Activated T-helper 2 cell treated with anti-CD3 and anti-CD28 coated beads, Interferon-gamma antibody, Interleukin-2, Interleukin-4, amounts not matched to agents 10 μg/mL and 5 μg/mL and 100 μg/mL, durations not matched to agents 14 hours and 24 hours and 36 hours (primary cell): Measurements from ENCODE around the gene SEPTIN6. TPM values are rescaled to one million over a fixed set of nuclear protein-coding genes. Genes with fewer than 3 reads are reported as not detected.

Experiments used
- DNase-seq: peaks from one replicate; pipeline ENCODE4 v3.0.0; 2021; ENCODE audit warnings: low spot score
- H3K27ac Mint-ChIP-seq: one replicate; pipeline ENCODE4 v1.8.0; 2021; ENCODE audit warnings: mixed read lengths
- H3K27me3 Mint-ChIP-seq: one replicate; pipeline ENCODE4 v1.8.0; 2021; ENCODE audit warnings: low read depth, mixed read lengths
- H3K36me3 Mint-ChIP-seq: one replicate; pipeline ENCODE4 v1.8.0; 2021; ENCODE audit warnings: low read depth, mixed read lengths
- H3K4me1 Mint-ChIP-seq: one replicate; pipeline ENCODE4 v1.8.0; 2021; ENCODE audit warnings: low read depth, mixed read lengths
- H3K4me3 Mint-ChIP-seq: one replicate; pipeline ENCODE4 v1.8.0; 2021; ENCODE audit warnings: low read depth, mild to moderate bottlenecking, moderate library complexity, mixed read lengths
- H3K9me3 Mint-ChIP-seq: one replicate; pipeline ENCODE4 v1.8.0; 2021; ENCODE audit warnings: mixed read lengths
- intact Hi-C: fragments of 100-400 bp; cut with micrococcal nuclease; formaldehyde crosslinking; loops from one replicate; pipeline ENCODE4 v1.15.1; 2023
- total RNA-seq: library from RNA; stranded (reverse); gene quantifications from 2 replicates; pipeline ENCODE4 v1.2.3, GENCODE V29; 2022

SEPTIN6 gene
- total RNA-seq, 1 donor from 2014 or later, result 179 TPM

DNA sequence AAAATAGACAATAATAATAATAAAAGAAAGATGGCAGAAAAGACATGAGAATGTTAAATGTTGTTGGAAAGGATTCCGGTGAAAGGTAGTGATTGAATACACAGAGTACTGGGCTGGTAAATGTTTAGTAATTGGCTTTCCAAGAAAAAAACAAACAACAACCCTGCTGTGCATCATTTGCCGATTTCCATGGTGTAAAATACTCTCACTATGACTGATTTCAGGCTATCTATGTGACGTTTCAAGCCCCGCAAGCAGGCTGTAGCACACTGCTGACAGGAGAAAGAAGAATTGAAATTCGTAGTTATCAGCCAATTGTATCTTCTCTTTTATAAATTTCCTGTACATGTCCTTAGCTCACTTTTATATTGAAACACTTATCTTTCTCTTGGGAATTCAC is 13.6 kb upstream of the SEPTIN6 start:
- Mint-ChIP-seq H3K27me3 (peaks cover 5% of the 10 kb centered on the region), H3K4me1 (peaks cover 6% of the 10 kb centered on the region), H3K36me3 (no peaks in the 10 kb centered on the region), H3K27ac (no peak overlapping the region), H3K4me3 (no peak overlapping the region), H3K9me3 (no peaks in the 10 kb centered on the region)
- DNase-seq, result no peak
- intact Hi-C loops, result no loop called here

DNA sequence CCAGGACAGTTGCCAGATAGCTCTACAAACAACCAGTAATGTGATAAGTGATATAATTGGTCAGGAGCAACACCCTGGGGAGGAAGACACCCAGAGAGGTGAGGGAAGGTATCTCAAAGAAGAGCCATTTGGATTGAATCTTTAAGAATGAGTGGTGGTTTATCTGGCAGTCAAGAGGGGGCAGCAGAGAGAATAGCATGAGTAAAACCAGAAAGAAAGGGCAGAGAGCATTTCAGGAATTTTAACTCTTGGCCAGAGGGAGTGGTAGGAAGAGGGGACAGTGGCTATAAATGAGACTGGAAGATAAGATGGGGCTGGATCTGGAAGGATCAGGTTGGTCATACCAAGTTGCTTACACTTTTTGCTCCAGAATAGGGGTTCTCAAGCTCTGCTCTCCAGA is 5.9 kb upstream of the SEPTIN6 start:
- no peaks in the 10 kb centered on the region for H3K27me3 Mint-ChIP-seq
- intact Hi-C loops, result loop anchor here (2.0 to 10.0 kb wide), 2 partner anchors 32 to 184 kb away; no protein-coding TSS in a partner anchor
- H3K9me3 Mint-ChIP-seq, result no peaks in the 10 kb centered on the region
- H3K27ac Mint-ChIP-seq, result no peak overlapping the region
- DNase-seq, result no peak
- H3K36me3 Mint-ChIP-seq, result no peaks in the 10 kb centered on the region
- H3K4me3 Mint-ChIP-seq, result no peak overlapping the region
- H3K4me1 Mint-ChIP-seq, result peaks cover 6% of the 10 kb centered on the region

GRCh38 chrX:119696251-119696890 is 3.4 kb upstream of the SEPTIN6 start:
- Mint-ChIP-seq H3K4me1 (peaks cover 6% of the 10 kb centered on the region), H3K27me3 (no peaks in the 10 kb centered on the region), H3K9me3 (no peaks in the 10 kb centered on the region), H3K27ac (no peak overlapping the region), H3K4me3 (no peak overlapping the region), H3K36me3 (peaks cover 9% of the 10 kb centered on the region)
- DNase-seq, result no peak
- intact Hi-C loops, result loop anchor here (10.0 kb wide), 1 partner anchor 182 kb away; no protein-coding TSS in a partner anchor

GRCh38 chrX:119695535-119696050 is 2.6 kb upstream of the SEPTIN6 start:
- H3K4me3 Mint-ChIP-seq, result peak overlapping the region; percentile 9
- H3K36me3 Mint-ChIP-seq, result peaks cover 17% of the 10 kb centered on the region
- peaks cover 9% of the 10 kb centered on the region for H3K4me1 Mint-ChIP-seq
- no peaks in the 10 kb centered on the region for H3K27me3 Mint-ChIP-seq
- intact Hi-C loops, result loop anchor here (10.0 kb wide), 1 partner anchor 181 kb away; no protein-coding TSS in a partner anchor
- no peak for DNase-seq
- no peak overlapping the region for H3K27ac Mint-ChIP-seq
- H3K9me3 Mint-ChIP-seq, result no peaks in the 10 kb centered on the region

- Mint-ChIP-seq H3K27me3 (no peaks in the 10 kb centered on the region), H3K9me3 (no peaks in the 10 kb centered on the region), H3K27ac (peak overlapping the region; percentile 38), H3K4me3 (no peak overlapping the region), H3K4me1 (peaks cover 11% of the 10 kb centered on the region), H3K36me3 (peaks cover 22% of the 10 kb centered on the region)
- intact Hi-C loops, result loop anchor here (5.0 to 10.0 kb wide), 4 partner anchors 97 to 458 kb away; partner anchors contain the start of genes PGRMC1, RPL39 and SLC25A5
- DNase-seq, result no peak
Measured at GRCh38 chrX:119694601-119695534, 1.9 kb upstream of the SEPTIN6 start.

DNA sequence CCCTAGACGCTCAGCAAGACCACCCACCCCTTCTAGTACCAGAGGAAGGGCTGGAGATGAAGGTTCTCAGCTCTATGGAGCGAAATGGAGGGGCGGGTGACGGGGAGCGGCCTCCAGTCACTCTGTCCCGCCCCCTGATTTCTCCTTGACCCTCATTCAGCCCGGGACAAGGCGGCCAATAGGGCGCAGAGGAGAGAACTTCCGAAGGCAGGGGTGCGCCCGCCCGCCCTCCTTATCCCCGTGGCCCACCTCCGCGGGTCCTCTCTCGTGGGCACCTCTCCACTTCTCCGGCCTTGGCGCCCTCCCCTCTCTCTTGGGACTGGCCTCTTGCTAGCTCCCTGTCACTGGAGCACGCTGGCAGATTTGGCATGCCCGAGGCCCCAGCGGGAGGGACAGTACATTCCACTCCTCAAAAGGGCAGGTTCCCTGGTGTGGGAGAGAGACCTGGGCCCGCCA is 1.1 kb upstream of the SEPTIN6 start:
- Mint-ChIP-seq H3K36me3 (peaks cover 24% of the 10 kb centered on the region), H3K4me3 (peak overlapping the region; percentile 85), H3K4me1 (peaks cover 12% of the 10 kb centered on the region), H3K9me3 (no peaks in the 10 kb centered on the region), H3K27ac (peak overlapping the region; percentile 22), H3K27me3 (no peaks in the 10 kb centered on the region)
- no peak for DNase-seq
- intact Hi-C loops, result loop anchor here (1.0 to 10.0 kb wide), 10 partner anchors 12 to 457 kb away; partner anchors contain the start of genes NKRF, PGRMC1, RPL39 and SLC25A5

DNA sequence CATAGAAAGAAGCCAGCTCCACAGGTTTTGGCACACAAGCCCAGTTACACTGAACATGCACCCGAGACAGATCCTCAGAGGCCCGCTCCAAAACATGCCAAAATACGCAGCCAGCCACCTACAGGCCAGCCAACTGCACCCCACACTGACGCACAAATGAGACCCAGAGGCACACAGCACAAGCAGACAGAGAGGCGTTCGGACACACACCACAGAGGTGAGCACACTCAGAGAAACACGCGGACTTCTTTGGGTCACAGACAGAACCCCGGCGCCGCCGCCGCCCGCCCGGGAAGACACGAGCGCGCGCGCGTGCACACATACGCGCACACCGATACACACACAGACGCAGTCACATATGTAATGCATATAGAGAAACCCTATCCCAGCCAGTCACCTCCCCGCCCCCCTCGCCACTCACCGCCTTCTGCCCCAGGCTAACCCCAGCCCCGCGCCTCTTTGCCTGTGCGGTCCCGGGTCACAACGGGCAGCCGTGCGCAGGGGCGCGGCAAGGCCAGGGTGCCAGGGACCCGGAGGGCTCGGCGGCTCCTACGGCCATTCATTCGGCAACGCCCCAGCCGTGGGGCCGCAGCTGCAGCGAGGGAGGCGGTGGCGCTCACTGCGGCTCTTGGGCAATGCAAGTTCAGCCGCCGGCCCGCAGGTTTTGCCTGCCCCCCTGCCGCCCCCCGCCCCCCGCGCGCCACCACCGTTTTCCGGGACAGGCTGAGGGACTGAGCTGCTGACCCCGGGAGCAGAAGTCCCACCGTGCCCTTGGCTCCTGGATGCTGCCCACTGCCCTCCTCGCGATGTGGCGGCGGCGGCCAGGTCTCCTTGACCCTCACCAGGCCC is 553 bp downstream of the SEPTIN6 start:
- Mint-ChIP-seq H3K36me3 (peaks cover 34% of the 10 kb centered on the region), H3K9me3 (no peaks in the 10 kb centered on the region), H3K27me3 (no peaks in the 10 kb centered on the region), H3K27ac (peak overlapping the region; percentile 100), H3K4me3 (peak overlapping the region; percentile 90), H3K4me1 (peaks cover 19% of the 10 kb centered on the region)
- intact Hi-C loops, result loop anchor here (1.0 to 10.0 kb wide), 10 partner anchors 10 to 455 kb away; partner anchors contain the start of genes NKRF, PGRMC1, RPL39 and SLC25A5
- peak; percentile 54 for DNase-seq

- Mint-ChIP-seq H3K9me3 (no peaks in the 10 kb centered on the region), H3K27me3 (no peaks in the 10 kb centered on the region)
- DNase-seq, result peak; percentile 58
Measured at GRCh38 chrX:119690921-119691716, 1.8 kb downstream of the SEPTIN6 start.

DNA sequence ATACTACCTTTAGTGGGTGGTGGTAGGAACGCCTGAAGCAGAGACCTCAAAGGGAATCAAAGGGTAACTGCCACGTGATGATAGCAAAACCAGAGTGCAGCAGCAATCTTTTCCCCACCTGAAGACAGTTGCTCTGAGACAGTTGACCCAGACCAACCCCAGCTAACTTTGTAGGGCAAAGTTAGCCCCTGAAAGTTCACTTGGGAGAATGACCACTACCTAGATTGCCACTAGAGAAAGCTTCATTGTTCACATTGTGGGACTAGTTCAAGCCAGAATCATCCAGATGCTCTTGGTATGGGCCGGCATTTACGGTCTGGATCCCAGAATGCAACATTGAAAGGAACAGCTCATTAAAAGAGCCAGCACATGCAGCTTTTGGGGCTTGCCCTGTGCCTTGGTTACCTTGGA is 4.1 kb downstream of the SEPTIN6 start:
- intact Hi-C loops, result loop anchor here (5.0 kb wide), 1 partner anchor 183 kb away; the partner anchor contains the start of genes NDUFA1 and RNF113A
- Mint-ChIP-seq H3K4me1 (peaks cover 37% of the 10 kb centered on the region), H3K36me3 (peaks cover 55% of the 10 kb centered on the region), H3K4me3 (peak overlapping the region; percentile 90), H3K9me3 (no peaks in the 10 kb centered on the region), H3K27ac (peak overlapping the region; percentile 100), H3K27me3 (no peaks in the 10 kb centered on the region)
- DNase-seq, result no peak

More at GRCh38 chrX:119690921-119691716, 1.8 kb downstream of the SEPTIN6 start:
- H3K27ac Mint-ChIP-seq, result peak overlapping the region; percentile 100
- H3K4me3 Mint-ChIP-seq, result peak overlapping the region; percentile 90
- intact Hi-C loops, result loop anchor here (1.0 to 10.0 kb wide), 5 partner anchors 43 to 454 kb away; partner anchors contain the start of genes PGRMC1, RPL39 and SLC25A5
- H3K36me3 Mint-ChIP-seq, result peaks cover 45% of the 10 kb centered on the region
- peaks cover 28% of the 10 kb centered on the region for H3K4me1 Mint-ChIP-seq

DNA sequence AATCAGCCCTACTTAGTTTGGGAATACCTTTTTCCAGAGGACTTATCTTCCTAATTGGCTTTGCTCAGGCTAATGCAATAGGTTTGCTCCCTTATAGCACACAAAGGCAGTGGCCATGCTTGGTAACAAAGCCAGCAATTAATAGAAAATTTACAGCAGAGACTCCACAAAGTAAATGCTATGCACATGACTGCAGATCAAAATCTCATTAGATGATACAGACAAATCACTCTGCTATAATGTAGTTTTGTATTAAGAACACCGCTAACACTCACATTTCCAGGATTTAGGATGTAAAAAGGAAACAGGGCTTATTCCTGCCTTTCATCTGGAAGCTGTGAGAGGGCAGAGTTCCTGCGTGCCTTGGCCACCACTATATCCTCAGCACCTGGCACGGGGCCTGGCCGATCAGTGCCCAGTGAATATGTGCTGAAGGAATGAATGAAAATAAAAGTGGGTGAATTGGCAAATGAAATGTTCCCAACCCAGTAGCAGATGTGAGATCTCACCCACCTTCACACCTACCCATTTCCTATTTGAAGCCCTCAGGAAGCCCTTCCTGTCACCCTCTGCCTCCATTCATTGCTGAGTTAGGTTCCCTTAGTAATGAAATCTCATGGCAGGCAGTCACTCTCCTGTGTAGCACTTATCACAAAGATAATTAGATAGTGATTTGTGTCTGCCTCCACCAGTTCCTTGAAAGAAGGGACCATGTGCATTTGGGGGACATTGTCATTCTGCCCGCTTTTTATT is 5.1 kb downstream of the SEPTIN6 start:
- no peak for DNase-seq

More for the DNA sequence above, 5.1 kb downstream of the SEPTIN6 start:
- H3K36me3 Mint-ChIP-seq, result peaks cover 60% of the 10 kb centered on the region
- H3K4me1 Mint-ChIP-seq, result peaks cover 41% of the 10 kb centered on the region
- H3K27ac Mint-ChIP-seq, result peak overlapping the region; percentile 100
- intact Hi-C loops, result loop anchor here (5.0 kb wide), 1 partner anchor 184 kb away; the partner anchor contains the start of genes NDUFA1 and RNF113A
- no peaks in the 10 kb centered on the region for H3K9me3 Mint-ChIP-seq
- H3K27me3 Mint-ChIP-seq, result no peaks in the 10 kb centered on the region
- H3K4me3 Mint-ChIP-seq, result peak overlapping the region; percentile 90
